Gastroesophageal sphincter (tissue), 3 donors: ENCODE measurements around the gene PAN2.

Experiments used
- POLR2A ChIP-seq, 2 donors: fragments of 450-650 bp; IDR thresholded peaks; one replicate each; pipeline ENCODE4 v1.6.1; 2017; ENCODE audit warnings: antibody characterized with exemption in 2 of 2, mild to moderate bottlenecking in 2 of 2, moderate library complexity in 1 of 2
- TF ChIP-seq, protein P1 (sequence below), 4 experiments: fragments of 200-600 bp in 2 of 4; fragments of 450-650 bp in 2 of 4; sonication (generic) in 1 of 4; IDR thresholded peaks; one replicate each; pipeline ENCODE4 v1.5.1; 2017 to 2019; ENCODE audit warnings: antibody characterized with exemption in 4 of 4, mild to moderate bottlenecking in 2 of 4, moderate library complexity in 2 of 4

DNA sequence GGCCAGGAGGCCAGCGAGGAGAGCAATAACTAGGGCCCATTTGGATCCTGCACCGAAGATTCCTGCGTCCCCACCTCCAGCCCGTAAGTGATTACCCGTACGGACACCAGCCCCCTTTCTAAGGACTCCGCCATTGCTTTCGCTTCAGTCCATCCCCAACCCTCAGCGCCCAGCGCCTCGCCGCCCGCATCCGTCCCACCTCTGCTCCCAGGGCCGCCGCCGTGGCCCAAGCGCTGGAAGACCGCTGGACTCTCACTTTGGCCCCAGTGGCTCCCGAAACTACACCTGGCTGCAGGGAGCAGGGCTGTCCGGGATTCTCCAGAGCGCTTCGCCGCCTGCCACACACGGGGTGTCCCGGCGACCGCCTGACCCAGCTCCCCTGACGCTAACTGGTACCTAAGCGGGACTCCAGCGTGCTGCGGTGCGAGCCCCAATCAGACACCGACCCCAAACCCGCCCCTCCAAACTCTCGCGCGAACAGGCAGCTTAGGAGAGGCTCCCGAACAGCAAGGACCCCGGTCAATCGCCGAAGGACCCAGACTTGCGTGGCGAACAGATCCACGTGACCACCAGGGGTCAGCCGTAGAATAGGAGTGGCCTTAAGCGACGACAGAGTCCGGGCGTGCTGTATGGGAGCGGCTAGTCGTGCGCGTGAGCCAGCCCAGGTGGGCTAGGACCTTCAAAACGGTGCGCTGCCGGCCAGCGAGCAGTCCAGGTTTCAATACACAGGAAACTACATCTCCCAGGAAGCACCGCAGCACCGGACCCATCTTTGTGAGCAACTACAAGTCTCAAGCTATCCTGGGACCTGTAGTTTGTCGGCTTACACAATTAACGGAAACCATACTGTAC is 18.0 kb downstream of the PAN2 start, which contains the start of gene CNPY2:
- TF ChIP-seq, protein P1, sequence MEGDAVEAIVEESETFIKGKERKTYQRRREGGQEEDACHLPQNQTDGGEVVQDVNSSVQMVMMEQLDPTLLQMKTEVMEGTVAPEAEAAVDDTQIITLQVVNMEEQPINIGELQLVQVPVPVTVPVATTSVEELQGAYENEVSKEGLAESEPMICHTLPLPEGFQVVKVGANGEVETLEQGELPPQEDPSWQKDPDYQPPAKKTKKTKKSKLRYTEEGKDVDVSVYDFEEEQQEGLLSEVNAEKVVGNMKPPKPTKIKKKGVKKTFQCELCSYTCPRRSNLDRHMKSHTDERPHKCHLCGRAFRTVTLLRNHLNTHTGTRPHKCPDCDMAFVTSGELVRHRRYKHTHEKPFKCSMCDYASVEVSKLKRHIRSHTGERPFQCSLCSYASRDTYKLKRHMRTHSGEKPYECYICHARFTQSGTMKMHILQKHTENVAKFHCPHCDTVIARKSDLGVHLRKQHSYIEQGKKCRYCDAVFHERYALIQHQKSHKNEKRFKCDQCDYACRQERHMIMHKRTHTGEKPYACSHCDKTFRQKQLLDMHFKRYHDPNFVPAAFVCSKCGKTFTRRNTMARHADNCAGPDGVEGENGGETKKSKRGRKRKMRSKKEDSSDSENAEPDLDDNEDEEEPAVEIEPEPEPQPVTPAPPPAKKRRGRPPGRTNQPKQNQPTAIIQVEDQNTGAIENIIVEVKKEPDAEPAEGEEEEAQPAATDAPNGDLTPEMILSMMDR (IDR thresholded peaks at IDR 0.05): peak in 3 of 4 experiments; percentile 16 to 42 (median 29)
- TF ChIP-seq POLR2A (IDR thresholded peaks at IDR 0.05): peak; percentile 75 to 76
